Measurements from ENCODE around the gene DOCK1. TPM values are rescaled to one million over a fixed set of nuclear protein-coding genes. Genes with fewer than 3 reads are reported as not detected.

Gene DOCK1
- total RNA-seq, 1 experiment from 2014 or later, result 40.0 TPM

GRCh38 chr10:126948355-126949160 lies 43.3 kb downstream of the DOCK1 start:
- TF ChIP-seq CTCF (IDR thresholded peaks at IDR 0.05; ENCODE audit: unreplicated experiment), result no peak
- Mint-ChIP-seq H3K36me3 (ENCODE audit: insufficient read depth, unreplicated experiment) (no peaks in the 10 kb centered on the region), H3K27ac (ENCODE audit: low read depth, unreplicated experiment) (no peak overlapping the region), H3K9me3 (ENCODE audit: unreplicated experiment) (no peaks in the 10 kb centered on the region), H3K4me3 (ENCODE audit: unreplicated experiment) (no peak overlapping the region), H3K27me3 (ENCODE audit: insufficient read depth, unreplicated experiment) (no peaks in the 10 kb centered on the region), H3K4me1 (ENCODE audit: insufficient read depth, unreplicated experiment) (no peaks in the 10 kb centered on the region)
- intact Hi-C loops (cut with micrococcal nuclease), result no loop called here
- ChIA-PET CTCF (interaction anchor here (0.6 kb wide), 1 partner anchor 176 kb away, joined by 3 read pairs; no protein-coding TSS in a partner anchor), POLR2A (no interaction called here)
- no TSS peak for BruUV-seq (replicated peaks)
- no peak for DNase-seq (ENCODE audit: unreplicated experiment)

GRCh38 chr10:126949161-126949503 lies 43.9 kb downstream of the DOCK1 start:
- H3K36me3 Mint-ChIP-seq (ENCODE audit: insufficient read depth, unreplicated experiment), result no peaks in the 10 kb centered on the region
- H3K4me1 Mint-ChIP-seq (ENCODE audit: insufficient read depth, unreplicated experiment), result no peaks in the 10 kb centered on the region
- no TSS peak for BruUV-seq (replicated peaks)
- H3K9me3 Mint-ChIP-seq (ENCODE audit: unreplicated experiment), result no peaks in the 10 kb centered on the region
- H3K27me3 Mint-ChIP-seq (ENCODE audit: insufficient read depth, unreplicated experiment), result no peaks in the 10 kb centered on the region
- H3K27ac Mint-ChIP-seq (ENCODE audit: low read depth, unreplicated experiment), result no peak overlapping the region
- POLR2A ChIA-PET, result no interaction called here
- CTCF ChIA-PET, result no interaction called here
- DNase-seq (ENCODE audit: unreplicated experiment), result no peak
- no peak for TF ChIP-seq CTCF (IDR thresholded peaks at IDR 0.05; ENCODE audit: unreplicated experiment)
- H3K4me3 Mint-ChIP-seq (ENCODE audit: unreplicated experiment), result no peak overlapping the region
- intact Hi-C loops (cut with micrococcal nuclease), result no loop called here

- POLR2A ChIA-PET, result no interaction called here
- no peak overlapping the region for H3K27ac Mint-ChIP-seq (ENCODE audit: low read depth, unreplicated experiment)
- no peak for TF ChIP-seq CTCF (IDR thresholded peaks at IDR 0.05; ENCODE audit: unreplicated experiment)
- DNase-seq (ENCODE audit: unreplicated experiment), result no peak
- H3K9me3 Mint-ChIP-seq (ENCODE audit: unreplicated experiment), result no peaks in the 10 kb centered on the region
- no peaks in the 10 kb centered on the region for H3K4me1 Mint-ChIP-seq (ENCODE audit: insufficient read depth, unreplicated experiment)
- no peaks in the 10 kb centered on the region for H3K36me3 Mint-ChIP-seq (ENCODE audit: insufficient read depth, unreplicated experiment)
- BruUV-seq (replicated peaks), result no TSS peak
- intact Hi-C loops (cut with micrococcal nuclease), result no loop called here
- no peaks in the 10 kb centered on the region for H3K27me3 Mint-ChIP-seq (ENCODE audit: insufficient read depth, unreplicated experiment)
- H3K4me3 Mint-ChIP-seq (ENCODE audit: unreplicated experiment), result no peak overlapping the region
- CTCF ChIA-PET, result interaction anchor here (0.6 to 0.8 kb wide), 2 partner anchors 45 to 1081 kb away, joined by 3 read pairs; partner anchors contain the start of gene DOCK1
These were observed 45.3 kb downstream of the DOCK1 start for GRCh38 chr10:126950401-126951105.

GRCh38 chr10:126953886-126954285 lies 48.7 kb downstream of the DOCK1 start:
- CTCF ChIA-PET, result interaction anchor here (0.7 kb wide), 1 partner anchor 971 kb away, joined by 4 read pairs; no protein-coding TSS in a partner anchor
- TF ChIP-seq CTCF (IDR thresholded peaks at IDR 0.05; ENCODE audit: unreplicated experiment), result no peak
- BruUV-seq (replicated peaks), result no TSS peak
- no peak for DNase-seq (ENCODE audit: unreplicated experiment)
- intact Hi-C loops (cut with micrococcal nuclease), result no loop called here
- Mint-ChIP-seq H3K27ac (ENCODE audit: low read depth, unreplicated experiment) (no peak overlapping the region), H3K4me3 (ENCODE audit: unreplicated experiment) (no peak overlapping the region), H3K36me3 (ENCODE audit: insufficient read depth, unreplicated experiment) (no peaks in the 10 kb centered on the region), H3K4me1 (ENCODE audit: insufficient read depth, unreplicated experiment) (no peaks in the 10 kb centered on the region), H3K27me3 (ENCODE audit: insufficient read depth, unreplicated experiment) (no peaks in the 10 kb centered on the region), H3K9me3 (ENCODE audit: unreplicated experiment) (no peaks in the 10 kb centered on the region)
- POLR2A ChIA-PET, result no interaction called here
